Measurements from ENCODE around the gene ERMP1.

- no peak for TF ChIP-seq CTCF (conservative IDR thresholded peaks at IDR 0.05)
- no peak for TF ChIP-seq ZFX (IDR thresholded peaks at IDR 0.05)
Observed at GRCh38 chr9:5787759-5788302, 45.1 kb downstream of the ERMP1 start.
